K562 (cell line): ENCODE results near the gene PGAM2. TPM values are rescaled to one million over a fixed set of nuclear protein-coding genes. Genes with fewer than 3 reads are reported as not detected.

Source experiments
- ATF1 ChIP-seq, 2 experiments: fragments of 450-650 bp in 1 of 2; IDR thresholded peaks; 2 replicates each; pipeline ENCODE4 v1.6.1; 2016; ENCODE audit warnings: missing compliant biosample characterization in 1 of 2, missing genetic modification characterization in 1 of 2
- CBFB ChIP-seq: sonication (generic); formaldehyde crosslinking; IDR thresholded peaks from 2 replicates; pipeline ENCODE4 v1.4.0; 2020; ENCODE audit warnings: mild to moderate bottlenecking, missing genetic modification reagents
- FIP1L1 ChIP-seq: fragments of 200-400 bp; formaldehyde crosslinking; IDR thresholded peaks from 2 replicates; pipeline ENCODE4 v1.6.1; 2018; ENCODE audit warnings: mild to moderate bottlenecking, low read depth, low read length; ENCODE audit not compliant: poor library complexity, severe bottlenecking
- POLR2A ChIP-seq: fragments of 450-650 bp; conservative IDR thresholded peaks from 2 replicates; pipeline ENCODE4 v1.6.1; 2016
- POLR2AphosphoS5 ChIP-seq: IDR thresholded peaks from 2 replicates; pipeline ENCODE4 v1.6.1; 2011; ENCODE audit warnings: mild to moderate bottlenecking, low read depth, low read length, moderate library complexity; ENCODE audit not compliant: control insufficient read depth, insufficient read depth
- POLR2G ChIP-seq: fragments of 200-400 bp; formaldehyde crosslinking; IDR thresholded peaks from 2 replicates; pipeline ENCODE4 v1.6.1; 2017; ENCODE audit warnings: low read depth, mild to moderate bottlenecking, antibody characterized with exemption, low read length, moderate library complexity
- RBM25 ChIP-seq: fragments of 200-400 bp; formaldehyde crosslinking; IDR thresholded peaks from 2 replicates; pipeline ENCODE4 v1.6.1; 2018; ENCODE audit warnings: low read length, low read depth, moderate library complexity; ENCODE audit not compliant: severe bottlenecking
- RFX1 ChIP-seq: fragments of 450-650 bp; IDR thresholded peaks from 2 replicates; pipeline ENCODE4 v1.6.1; 2016; ENCODE audit warnings: mild to moderate bottlenecking, moderate library complexity
- YY1 ChIP-seq, 3 experiments: IDR thresholded peaks; 2 replicates each; pipeline ENCODE4 v1.6.1; 2011; ENCODE audit warnings: low read length in 2 of 3, mild to moderate bottlenecking in 2 of 3, moderate library complexity in 2 of 3, borderline replicate concordance in 1 of 3, control low read depth in 1 of 3, low read depth in 1 of 3; ENCODE audit not compliant: insufficient read depth in 3 of 3, insufficient replicate concordance in 2 of 3, control insufficient read depth in 1 of 3, insufficient read length in 1 of 3; ENCODE audit errors: extremely low read depth in 1 of 3
- polyA plus RNA-seq, 8 experiments: library from polyadenylated mRNA; depleted of rRNA in 4 of 8; stranded (reverse) in 5 of 8; unstranded in 3 of 8; fragments of >200 nt; fragmentation: Nextera tagmentation in 2 of 8; fragmentation: Illumina TruSeq in 1 of 8; extraction: Ambion mirVana in 2 of 8; extraction: Trizol in 1 of 8; gene quantifications; 2 replicates each; pipeline versions ENCODE4 v1.2.1 to v1.2.3, GENCODE V29; 2011 to 2014; ENCODE audit warnings: inconsistent platforms in 1 of 8, missing spikeins in 1 of 8
- total RNA-seq, 7 experiments: library from RNA; depleted of rRNA in 6 of 7; stranded (reverse); fragments of >200 nt in 6 of 7; fragmentation: Illumina TruSeq in 2 of 7; extraction: Trizol in 2 of 7; gene quantifications; 2 replicates each; pipeline versions ENCODE4 v1.2.1 to v1.2.3, GENCODE V29; 2011 to 2021; ENCODE audit warnings: low replicate concordance in 1 of 7
- TF ChIP-seq, protein P1 (sequence below): fragments of 250-450 bp; sonication (Bioruptor Pico); IDR thresholded peaks from 2 replicates; pipeline ENCODE4 v1.8.0; 2021; ENCODE audit warnings: moderate library complexity, mild to moderate bottlenecking, inconsistent platforms
- TF ChIP-seq, protein P2 (sequence below): fragments of 450-650 bp; formaldehyde crosslinking; IDR thresholded peaks from 2 replicates; pipeline ENCODE4 v1.4.0; 2022; ENCODE audit warnings: missing genetic modification characterization
- TF ChIP-seq, protein P3 (sequence below): fragments of 200-800 bp; sonication (Bioruptor generic); IDR thresholded peaks from 2 replicates; pipeline ENCODE4 v1.6.1; 2016; ENCODE audit warnings: missing genetic modification characterization, missing compliant biosample characterization
- TF ChIP-seq, protein P4 (sequence below): fragments of 250-450 bp; sonication (Bioruptor Pico); IDR thresholded peaks from 2 replicates; pipeline ENCODE4 v1.4.0; 2020; ENCODE audit warnings: mild to moderate bottlenecking
- TF ChIP-seq, protein P5 (sequence below): sonication (generic); formaldehyde crosslinking; IDR thresholded peaks from 2 replicates; pipeline ENCODE4 v1.8.0; 2022; ENCODE audit warnings: missing genetic modification reagents, mild to moderate bottlenecking, moderate library complexity, borderline replicate concordance

Gene PGAM2
- total and polyA plus RNA-seq, 9 of the 15 experiments (the other 6 are each of a cell fraction or from before 2014, with no cell fraction given): not detected

DNA sequence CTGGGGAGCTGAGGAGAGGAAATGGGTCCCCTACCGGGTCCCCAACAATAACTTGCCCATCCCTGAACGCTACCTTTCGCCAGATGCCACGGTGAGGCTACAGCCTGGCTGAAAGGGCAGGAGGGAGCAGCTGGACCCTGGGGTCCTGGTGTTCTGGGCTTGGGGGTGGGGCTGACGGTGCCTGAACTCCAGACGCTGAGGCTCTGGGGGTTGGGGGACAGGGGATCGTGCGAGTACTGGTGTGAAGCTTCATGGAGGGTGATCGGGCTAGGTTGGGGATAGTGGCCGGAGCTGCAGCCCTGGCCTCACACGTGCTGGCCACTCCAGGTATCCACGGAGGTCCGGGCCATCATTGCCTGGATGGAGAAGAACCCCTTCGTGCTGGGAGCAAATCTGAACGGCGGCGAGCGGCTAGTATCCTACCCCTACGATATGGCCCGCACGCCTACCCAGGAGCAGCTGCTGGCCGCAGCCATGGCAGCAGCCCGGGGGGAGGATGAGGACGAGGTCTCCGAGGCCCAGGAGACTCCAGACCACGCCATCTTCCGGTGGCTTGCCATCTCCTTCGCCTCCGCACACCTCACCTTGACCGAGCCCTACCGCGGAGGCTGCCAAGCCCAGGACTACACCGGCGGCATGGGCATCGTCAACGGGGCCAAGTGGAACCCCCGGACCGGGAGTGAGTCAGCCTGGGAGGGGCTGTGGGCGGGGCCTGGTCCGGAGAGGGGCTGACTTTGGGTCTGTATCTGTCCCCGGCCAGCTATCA, 47.0 kb upstream of the PGAM2 start (continued):
- TF ChIP-seq, protein P1, sequence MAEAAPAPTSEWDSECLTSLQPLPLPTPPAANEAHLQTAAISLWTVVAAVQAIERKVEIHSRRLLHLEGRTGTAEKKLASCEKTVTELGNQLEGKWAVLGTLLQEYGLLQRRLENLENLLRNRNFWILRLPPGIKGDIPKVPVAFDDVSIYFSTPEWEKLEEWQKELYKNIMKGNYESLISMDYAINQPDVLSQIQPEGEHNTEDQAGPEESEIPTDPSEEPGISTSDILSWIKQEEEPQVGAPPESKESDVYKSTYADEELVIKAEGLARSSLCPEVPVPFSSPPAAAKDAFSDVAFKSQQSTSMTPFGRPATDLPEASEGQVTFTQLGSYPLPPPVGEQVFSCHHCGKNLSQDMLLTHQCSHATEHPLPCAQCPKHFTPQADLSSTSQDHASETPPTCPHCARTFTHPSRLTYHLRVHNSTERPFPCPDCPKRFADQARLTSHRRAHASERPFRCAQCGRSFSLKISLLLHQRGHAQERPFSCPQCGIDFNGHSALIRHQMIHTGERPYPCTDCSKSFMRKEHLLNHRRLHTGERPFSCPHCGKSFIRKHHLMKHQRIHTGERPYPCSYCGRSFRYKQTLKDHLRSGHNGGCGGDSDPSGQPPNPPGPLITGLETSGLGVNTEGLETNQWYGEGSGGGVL (CRISPR knock-in tag): no peak
- 0 out of 2 replicates have a peak, but pooled peaks have one; percentile 60 for TF ChIP-seq CBFB
- peak; percentile 86 for TF ChIP-seq POLR2G
- peak; percentile 22; the same call in 1 of the 2 replicates for TF ChIP-seq RFX1
- TF ChIP-seq POLR2AphosphoS5: peak; percentile 2; the same call in 1 of the 2 replicates
- TF ChIP-seq POLR2A: peak; percentile 53; the same call in 1 of the 2 replicates
- TF ChIP-seq ATF1 (CRISPR knock-in tag; IDR thresholded peaks at IDR 0.05): no peak
- no peak for TF ChIP-seq ATF1 (tag; IDR thresholded peaks at IDR 0.05)
- TF ChIP-seq YY1 (IDR thresholded peaks at IDR 0.05; ENCODE audit: borderline replicate concordance in 1 of 3, control insufficient read depth in 1 of 3, extremely low read depth in 1 of 3, insufficient read depth in 3 of 3, insufficient read length in 1 of 3, insufficient replicate concordance in 2 of 3, low read depth in 1 of 3, low read length in 2 of 3): peak in 1 of 3 experiments; percentile 35
- TF ChIP-seq, protein P2, sequence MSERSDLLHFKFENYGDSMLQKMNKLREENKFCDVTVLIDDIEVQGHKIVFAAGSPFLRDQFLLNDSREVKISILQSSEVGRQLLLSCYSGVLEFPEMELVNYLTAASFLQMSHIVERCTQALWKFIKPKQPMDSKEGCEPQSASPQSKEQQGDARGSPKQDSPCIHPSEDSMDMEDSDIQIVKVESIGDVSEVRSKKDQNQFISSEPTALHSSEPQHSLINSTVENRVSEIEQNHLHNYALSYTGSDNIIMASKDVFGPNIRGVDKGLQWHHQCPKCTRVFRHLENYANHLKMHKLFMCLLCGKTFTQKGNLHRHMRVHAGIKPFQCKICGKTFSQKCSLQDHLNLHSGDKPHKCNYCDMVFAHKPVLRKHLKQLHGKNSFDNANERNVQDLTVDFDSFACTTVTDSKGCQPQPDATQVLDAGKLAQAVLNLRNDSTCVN (CRISPR knock-in tag): no peak
- TF ChIP-seq, protein P3, sequence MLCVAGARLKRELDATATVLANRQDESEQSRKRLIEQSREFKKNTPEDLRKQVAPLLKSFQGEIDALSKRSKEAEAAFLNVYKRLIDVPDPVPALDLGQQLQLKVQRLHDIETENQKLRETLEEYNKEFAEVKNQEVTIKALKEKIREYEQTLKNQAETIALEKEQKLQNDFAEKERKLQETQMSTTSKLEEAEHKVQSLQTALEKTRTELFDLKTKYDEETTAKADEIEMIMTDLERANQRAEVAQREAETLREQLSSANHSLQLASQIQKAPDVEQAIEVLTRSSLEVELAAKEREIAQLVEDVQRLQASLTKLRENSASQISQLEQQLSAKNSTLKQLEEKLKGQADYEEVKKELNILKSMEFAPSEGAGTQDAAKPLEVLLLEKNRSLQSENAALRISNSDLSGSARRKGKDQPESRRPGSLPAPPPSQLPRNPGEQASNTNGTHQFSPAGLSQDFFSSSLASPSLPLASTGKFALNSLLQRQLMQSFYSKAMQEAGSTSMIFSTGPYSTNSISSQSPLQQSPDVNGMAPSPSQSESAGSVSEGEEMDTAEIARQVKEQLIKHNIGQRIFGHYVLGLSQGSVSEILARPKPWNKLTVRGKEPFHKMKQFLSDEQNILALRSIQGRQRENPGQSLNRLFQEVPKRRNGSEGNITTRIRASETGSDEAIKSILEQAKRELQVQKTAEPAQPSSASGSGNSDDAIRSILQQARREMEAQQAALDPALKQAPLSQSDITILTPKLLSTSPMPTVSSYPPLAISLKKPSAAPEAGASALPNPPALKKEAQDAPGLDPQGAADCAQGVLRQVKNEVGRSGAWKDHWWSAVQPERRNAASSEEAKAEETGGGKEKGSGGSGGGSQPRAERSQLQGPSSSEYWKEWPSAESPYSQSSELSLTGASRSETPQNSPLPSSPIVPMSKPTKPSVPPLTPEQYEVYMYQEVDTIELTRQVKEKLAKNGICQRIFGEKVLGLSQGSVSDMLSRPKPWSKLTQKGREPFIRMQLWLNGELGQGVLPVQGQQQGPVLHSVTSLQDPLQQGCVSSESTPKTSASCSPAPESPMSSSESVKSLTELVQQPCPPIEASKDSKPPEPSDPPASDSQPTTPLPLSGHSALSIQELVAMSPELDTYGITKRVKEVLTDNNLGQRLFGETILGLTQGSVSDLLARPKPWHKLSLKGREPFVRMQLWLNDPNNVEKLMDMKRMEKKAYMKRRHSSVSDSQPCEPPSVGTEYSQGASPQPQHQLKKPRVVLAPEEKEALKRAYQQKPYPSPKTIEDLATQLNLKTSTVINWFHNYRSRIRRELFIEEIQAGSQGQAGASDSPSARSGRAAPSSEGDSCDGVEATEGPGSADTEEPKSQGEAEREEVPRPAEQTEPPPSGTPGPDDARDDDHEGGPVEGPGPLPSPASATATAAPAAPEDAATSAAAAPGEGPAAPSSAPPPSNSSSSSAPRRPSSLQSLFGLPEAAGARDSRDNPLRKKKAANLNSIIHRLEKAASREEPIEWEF (CRISPR knock-in tag): no peak
- TF ChIP-seq, protein P4, sequence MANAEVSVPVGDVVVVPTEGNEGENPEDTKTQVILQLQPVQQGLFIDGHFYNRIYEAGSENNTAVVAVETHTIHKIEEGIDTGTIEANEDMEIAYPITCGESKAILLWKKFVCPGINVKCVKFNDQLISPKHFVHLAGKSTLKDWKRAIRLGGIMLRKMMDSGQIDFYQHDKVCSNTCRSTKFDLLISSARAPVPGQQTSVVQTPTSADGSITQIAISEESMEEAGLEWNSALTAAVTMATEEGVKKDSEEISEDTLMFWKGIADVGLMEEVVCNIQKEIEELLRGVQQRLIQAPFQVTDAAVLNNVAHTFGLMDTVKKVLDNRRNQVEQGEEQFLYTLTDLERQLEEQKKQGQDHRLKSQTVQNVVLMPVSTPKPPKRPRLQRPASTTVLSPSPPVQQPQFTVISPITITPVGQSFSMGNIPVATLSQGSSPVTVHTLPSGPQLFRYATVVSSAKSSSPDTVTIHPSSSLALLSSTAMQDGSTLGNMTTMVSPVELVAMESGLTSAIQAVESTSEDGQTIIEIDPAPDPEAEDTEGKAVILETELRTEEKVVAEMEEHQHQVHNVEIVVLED: no peak
- TF ChIP-seq, protein P5, sequence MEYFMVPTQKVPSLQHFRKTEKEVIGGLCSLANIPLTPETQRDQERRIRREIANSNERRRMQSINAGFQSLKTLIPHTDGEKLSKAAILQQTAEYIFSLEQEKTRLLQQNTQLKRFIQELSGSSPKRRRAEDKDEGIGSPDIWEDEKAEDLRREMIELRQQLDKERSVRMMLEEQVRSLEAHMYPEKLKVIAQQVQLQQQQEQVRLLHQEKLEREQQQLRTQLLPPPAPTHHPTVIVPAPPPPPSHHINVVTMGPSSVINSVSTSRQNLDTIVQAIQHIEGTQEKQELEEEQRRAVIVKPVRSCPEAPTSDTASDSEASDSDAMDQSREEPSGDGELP: peak; percentile 80
- TF ChIP-seq RBM25: no peak
- peak; percentile 50 for TF ChIP-seq FIP1L1
